Measurements from ENCODE around the gene NECTIN3. TPM values are rescaled to one million over a fixed set of nuclear protein-coding genes. Genes with fewer than 3 reads are reported as not detected.

NECTIN3 gene
- total RNA-seq, 1 donor = 140 TPM

GRCh38 chr3:111236836-111237713 lies 165.5 kb downstream of the NECTIN3 start:
- H3K4me3 ChIP-seq (ENCODE audit: low read depth, low read length) = no peak overlapping the region
- DNase-seq (ENCODE audit: low read depth) = no peak
- no peak for TF ChIP-seq CTCF (IDR thresholded peaks at IDR 0.05; ENCODE audit: insufficient read depth, low read depth, low read length)

DNA sequence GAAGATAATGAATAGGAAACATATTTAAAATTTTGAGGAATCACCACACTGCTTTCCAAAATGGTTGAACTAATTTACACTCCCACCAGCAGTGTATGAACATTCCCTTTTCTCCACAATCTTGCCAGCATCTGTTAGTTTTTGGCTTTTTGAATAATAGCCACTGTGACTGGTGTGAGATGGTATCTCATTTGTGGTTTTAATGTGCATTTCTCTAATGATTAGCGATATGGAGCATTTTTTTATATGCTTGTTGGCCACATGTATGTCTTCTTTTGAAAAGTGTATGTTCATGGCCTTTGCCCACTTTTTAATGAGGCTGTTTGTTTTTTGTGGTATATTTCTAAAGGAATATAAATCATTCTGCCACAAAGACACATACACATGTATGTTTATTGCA lies 166.3 kb downstream of the NECTIN3 start:
- TF ChIP-seq CTCF (IDR thresholded peaks at IDR 0.05; ENCODE audit: insufficient read depth, low read depth, low read length) = no peak
- no peak overlapping the region for H3K4me3 ChIP-seq (ENCODE audit: low read depth, low read length)
- DNase-seq (ENCODE audit: low read depth) = no peak

DNA sequence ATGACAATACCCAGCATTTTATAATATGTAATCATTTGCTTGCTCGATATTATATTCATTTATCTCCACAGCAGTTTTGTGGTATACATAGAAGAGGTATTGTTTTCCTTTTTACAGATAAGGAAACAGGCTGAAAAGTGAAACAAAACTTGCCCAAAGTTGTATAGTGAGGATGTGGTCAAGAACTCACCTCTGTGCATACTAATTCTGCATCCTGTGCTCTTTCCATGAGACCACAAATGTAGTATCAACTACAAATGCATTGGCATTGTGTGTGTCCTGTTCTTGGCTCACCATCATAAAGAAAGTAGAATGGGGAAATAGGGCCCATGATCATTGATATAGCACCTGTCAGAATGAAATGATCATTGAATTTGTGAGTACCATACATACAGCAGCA lies 167.3 kb downstream of the NECTIN3 start:
- no peak overlapping the region for H3K4me3 ChIP-seq (ENCODE audit: low read depth, low read length)
- DNase-seq (ENCODE audit: low read depth) = no peak
- no peak for TF ChIP-seq CTCF (IDR thresholded peaks at IDR 0.05; ENCODE audit: insufficient read depth, low read depth, low read length)

DNA sequence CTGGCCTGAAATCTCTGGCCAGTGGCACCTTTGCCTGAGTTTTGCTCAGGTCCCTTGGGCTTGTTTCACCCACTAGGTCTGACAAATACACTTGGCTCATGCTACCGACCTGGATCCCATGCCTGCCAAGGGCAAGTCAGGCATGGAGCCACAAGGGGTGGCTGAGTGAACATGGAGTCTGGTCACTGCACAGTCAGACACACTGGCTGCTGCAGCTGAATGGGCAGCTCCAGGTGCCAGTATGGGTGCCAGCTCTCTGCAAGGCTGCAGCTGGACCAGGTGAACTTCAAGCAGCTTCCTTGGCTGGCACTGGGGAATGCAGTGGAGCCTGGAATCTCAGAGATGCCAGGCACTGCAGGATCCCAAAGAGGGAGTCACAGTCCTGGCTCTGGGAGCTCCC lies 170.3 kb downstream of the NECTIN3 start:
- no peak for DNase-seq (ENCODE audit: low read depth)
- no peak overlapping the region for H3K4me3 ChIP-seq (ENCODE audit: low read depth, low read length)
- TF ChIP-seq CTCF (IDR thresholded peaks at IDR 0.05; ENCODE audit: insufficient read depth, low read depth, low read length) = no peak

Data from fibroblast of villous mesenchyme (primary cell).